ENCODE measurements around the gene PROX2. TPM values are rescaled to one million over a fixed set of nuclear protein-coding genes. Genes with fewer than 3 reads are reported as not detected.
A peak's percentile ranks its signal among the peaks of the same experiment; 100 is the strongest.

PROX2 gene
- total RNA-seq, 1 donor from 2014 or later = not detected

DNA sequence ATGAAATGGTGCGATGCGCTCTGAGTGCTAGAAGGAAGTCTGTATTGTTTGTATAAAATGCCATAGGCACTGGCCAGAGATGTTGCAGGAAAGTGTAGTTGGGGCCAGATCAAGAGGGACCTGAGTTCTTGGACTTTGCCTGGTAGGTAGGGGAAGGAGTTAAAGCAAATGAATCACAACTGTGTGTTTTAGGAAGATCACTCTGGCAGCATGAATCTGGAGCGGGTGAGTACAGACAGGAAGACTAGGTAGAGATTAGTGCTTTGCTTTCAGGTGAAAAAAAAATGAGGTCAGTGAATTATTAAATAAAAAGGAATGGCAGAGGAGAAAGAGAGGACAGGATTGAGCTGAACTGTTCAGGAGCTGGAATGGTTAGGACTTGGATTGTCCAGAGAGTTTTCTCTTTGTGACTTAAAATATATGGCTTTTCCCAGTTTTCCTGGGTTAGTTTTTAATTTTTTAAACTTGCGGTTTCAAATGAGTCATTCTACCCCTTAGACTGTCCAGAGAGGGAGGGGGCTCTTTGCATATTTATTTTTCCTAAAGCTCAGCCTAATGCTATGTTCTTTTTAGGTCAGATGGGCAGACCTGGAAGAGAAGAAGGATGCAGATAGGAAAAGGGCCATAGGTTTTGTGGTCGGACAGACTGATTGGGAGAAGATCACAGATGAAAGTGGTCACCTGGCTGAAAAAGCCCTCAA lies 41.1 kb downstream of the PROX2 start:
- Mint-ChIP-seq H3K36me3 (ENCODE audit: low read depth) (peaks cover 3% of the 10 kb centered on the region), H3K4me3 (no peak overlapping the region), H3K27me3 (ENCODE audit: low read depth) (no peaks in the 10 kb centered on the region), H3K4me1 (no peaks in the 10 kb centered on the region), H3K9me3 (no peaks in the 10 kb centered on the region), H3K27ac (ENCODE audit: unreplicated experiment) (no peak overlapping the region)
- no peak for TF ChIP-seq CTCF (conservative IDR thresholded peaks at IDR 0.05)
- no peak for DNase-seq (ENCODE audit: low read depth, low spot score)

DNA sequence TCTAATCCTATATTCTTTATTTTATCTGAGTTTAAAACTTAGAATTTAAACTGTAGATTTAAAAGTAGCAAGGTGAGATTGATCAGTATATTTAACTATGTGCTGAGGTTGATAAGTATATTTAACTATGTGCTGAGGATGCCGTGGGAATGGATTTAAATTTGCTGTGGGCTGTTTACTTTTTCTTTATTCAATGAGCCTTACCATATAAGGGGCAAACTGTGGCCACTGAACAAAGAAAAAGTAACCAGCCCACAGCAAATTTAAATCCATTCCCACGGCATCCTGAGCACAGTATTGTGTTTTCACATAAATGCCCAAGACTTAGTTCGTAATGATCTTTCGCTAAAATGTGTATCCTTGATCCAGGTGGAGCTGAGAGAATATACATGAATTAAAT lies 43.1 kb downstream of the PROX2 start:
- H3K36me3 Mint-ChIP-seq (ENCODE audit: low read depth) = peaks cover 6% of the 10 kb centered on the region
- no peaks in the 10 kb centered on the region for H3K27me3 Mint-ChIP-seq (ENCODE audit: low read depth)
- H3K27ac Mint-ChIP-seq (ENCODE audit: unreplicated experiment) = no peak overlapping the region
- no peaks in the 10 kb centered on the region for H3K9me3 Mint-ChIP-seq
- no peak for DNase-seq (ENCODE audit: low read depth, low spot score)
- no peaks in the 10 kb centered on the region for H3K4me1 Mint-ChIP-seq
- no peak for TF ChIP-seq CTCF (conservative IDR thresholded peaks at IDR 0.05)
- H3K4me3 Mint-ChIP-seq = no peak overlapping the region

- Mint-ChIP-seq H3K4me3 (no peak overlapping the region), H3K4me1 (no peaks in the 10 kb centered on the region), H3K9me3 (no peaks in the 10 kb centered on the region), H3K36me3 (ENCODE audit: low read depth) (peaks cover 6% of the 10 kb centered on the region), H3K27ac (ENCODE audit: unreplicated experiment) (no peak overlapping the region), H3K27me3 (ENCODE audit: low read depth) (no peaks in the 10 kb centered on the region)
- DNase-seq (ENCODE audit: low read depth, low spot score) = no peak
- TF ChIP-seq CTCF (conservative IDR thresholded peaks at IDR 0.05) = no peak
These were observed 46.7 kb downstream of the PROX2 start for GRCh38 chr14:74829251-74829650.

DNA sequence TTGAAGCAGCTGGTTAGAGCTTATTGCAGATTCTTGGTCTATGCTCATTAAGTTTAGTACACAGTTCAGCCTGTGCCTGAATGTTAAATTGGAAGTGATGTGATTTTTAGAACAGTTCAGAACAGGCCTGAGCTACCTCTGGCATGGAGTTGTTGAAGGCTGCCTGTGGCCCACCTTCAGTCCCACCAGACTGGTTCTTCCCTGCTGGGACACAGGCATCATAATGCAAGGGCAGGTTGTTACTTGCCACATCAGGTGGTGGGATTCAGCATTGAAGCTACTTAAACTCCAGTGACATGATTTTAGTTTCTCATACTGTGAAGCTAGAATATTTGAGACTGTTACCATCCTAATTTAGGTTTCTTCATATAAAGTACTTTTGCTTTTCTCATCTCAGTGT lies 49.4 kb downstream of the PROX2 start:
- H3K4me3 Mint-ChIP-seq = no peak overlapping the region

More for the DNA sequence above, 49.4 kb downstream of the PROX2 start:
- Mint-ChIP-seq H3K36me3 (ENCODE audit: low read depth) (peaks cover 6% of the 10 kb centered on the region), H3K27me3 (ENCODE audit: low read depth) (no peaks in the 10 kb centered on the region), H3K27ac (ENCODE audit: unreplicated experiment) (peak overlapping the region; percentile 48), H3K4me1 (no peaks in the 10 kb centered on the region), H3K9me3 (no peaks in the 10 kb centered on the region)
- no peak for TF ChIP-seq CTCF (conservative IDR thresholded peaks at IDR 0.05)
- DNase-seq (ENCODE audit: low read depth, low spot score) = no peak

Other genes with a start within 250 kb of the PROX2 start
- gene AREL1, start 163.1 kb downstream of the PROX2 start, total RNA-seq = 49.3 and 51.5 TPM in 2 replicates
- gene FCF1, start 163.0 kb downstream of the PROX2 start, total RNA-seq = 53.3 and 58.0 TPM in 2 replicates
- 115 and 120 TPM in 2 replicates for gene YLPM1, start 112.8 kb downstream of the PROX2 start, total RNA-seq
- 92.9 and 97.4 TPM in 2 replicates for gene DLST, start 5.8 kb upstream of the PROX2 start, total RNA-seq
- gene RPS6KL1, start 47.1 kb upstream of the PROX2 start, total RNA-seq = 13.9 and 14.1 TPM in 2 replicates
- gene PGF, start 79.5 kb upstream of the PROX2 start, total RNA-seq = 2.9 and 3.9 TPM in 2 replicates
- gene EIF2B2, start 126.8 kb upstream of the PROX2 start, total RNA-seq = 50.5 TPM in 2 replicates
- gene MLH3, start 175.3 kb upstream of the PROX2 start, total RNA-seq = 27.7 and 34.2 TPM in 2 replicates
- gene ACYP1, start 187.9 kb upstream of the PROX2 start, total RNA-seq = 35.9 and 37.1 TPM in 2 replicates
- gene ZC2HC1C, start 193.5 kb upstream of the PROX2 start, total RNA-seq = 1.3 and 1.9 TPM in 2 replicates

Measured in neural crest cell (in vitro differentiated cells).